WTC11 (cell line): ENCODE measurements around the gene TNIP2. TPM values are rescaled to one million over a fixed set of nuclear protein-coding genes. Genes with fewer than 3 reads are reported as not detected.

Source experiments
- ATAC-seq: fragments of 200-7000 bp; cut with Tn5 transposase; 2 replicates; pipeline ENCODE4 v1.10.0; 2021; ENCODE audit warnings: mild to moderate bottlenecking, moderate library complexity
- CTCF ChIA-PET: fragments of 300-600 bp; sonication (Branson Sonifier 250); formaldehyde crosslinking; loops from one replicate; lab custom pipeline; 2021; ENCODE audit warnings: antibody characterized with exemption; lab: Charles Lee
- POLR2A ChIA-PET: fragments of 350-600 bp; sonication (Branson Sonifier 250); formaldehyde crosslinking; loops from one replicate; lab custom pipeline; 2021; ENCODE audit warnings: antibody characterized with exemption; lab: Charles Lee
- DNase-seq: peaks from one replicate; pipeline ENCODE4 v3.0.0; 2021; ENCODE audit warnings: low spot score
- H3K27ac Mint-ChIP-seq: 2 replicates; pipeline ENCODE4 v1.8.0; 2021; ENCODE audit warnings: mixed read lengths
- H3K27me3 Mint-ChIP-seq: 2 replicates; pipeline ENCODE4 v1.8.0; 2021; ENCODE audit warnings: low read depth, mild to moderate bottlenecking, moderate library complexity, mixed read lengths
- H3K36me3 Mint-ChIP-seq: 2 replicates; pipeline ENCODE4 v1.8.0; 2021; ENCODE audit warnings: mixed read lengths
- H3K4me1 Mint-ChIP-seq: 2 replicates; pipeline ENCODE4 v1.8.0; 2022; ENCODE audit warnings: mixed read lengths
- H3K4me3 Mint-ChIP-seq: 2 replicates; pipeline ENCODE4 v1.8.0; 2021; ENCODE audit warnings: mild to moderate bottlenecking, moderate library complexity, mixed read lengths
- H3K9me3 Mint-ChIP-seq: 2 replicates; pipeline ENCODE4 v1.8.0; 2021; ENCODE audit warnings: mixed read lengths
- CREB1 ChIP-seq: sonication (generic); formaldehyde crosslinking; IDR thresholded peaks from 2 replicates; pipeline ENCODE4 v1.8.0; 2023; ENCODE audit warnings: mild to moderate bottlenecking, missing genetic modification reagents
- CREM ChIP-seq: sonication (generic); formaldehyde crosslinking; IDR thresholded peaks from 2 replicates; pipeline ENCODE4 v1.8.1; 2022; ENCODE audit warnings: mild to moderate bottlenecking, missing genetic modification reagents, moderate library complexity
- EMX1 ChIP-seq: fragments of 250-450 bp; sonication (Bioruptor Pico); IDR thresholded peaks from 2 replicates; pipeline ENCODE4 v1.8.0; 2021; ENCODE audit warnings: mild to moderate bottlenecking
- ERG ChIP-seq: fragments of 250-450 bp; sonication (Bioruptor Pico); IDR thresholded peaks from 2 replicates; pipeline ENCODE4 v1.8.0; 2021; ENCODE audit warnings: mild to moderate bottlenecking
- FOXP1 ChIP-seq: sonication (generic); formaldehyde crosslinking; IDR thresholded peaks from 2 replicates; pipeline ENCODE4 v1.8.0; 2022; ENCODE audit warnings: missing genetic modification reagents, mild to moderate bottlenecking, moderate library complexity, borderline replicate concordance
- GABPB1 ChIP-seq: sonication (generic); formaldehyde crosslinking; IDR thresholded peaks from 2 replicates; pipeline ENCODE4 v1.8.1; 2023; ENCODE audit warnings: mild to moderate bottlenecking, missing genetic modification reagents
- GTF2I ChIP-seq: fragments of 250-450 bp; sonication (Bioruptor Pico); conservative IDR thresholded peaks from 2 replicates; pipeline ENCODE4 v1.4.0; 2021; ENCODE audit warnings: mild to moderate bottlenecking
- IRF1 ChIP-seq: sonication (generic); formaldehyde crosslinking; IDR thresholded peaks from 2 replicates; pipeline ENCODE4 v1.8.0; 2023; ENCODE audit warnings: missing genetic modification reagents
- IRF2 ChIP-seq: sonication (generic); formaldehyde crosslinking; IDR thresholded peaks from 2 replicates; pipeline ENCODE4 v1.8.0; 2022; ENCODE audit warnings: low read depth, missing genetic modification reagents, borderline replicate concordance
- KAT7 ChIP-seq: sonication (generic); formaldehyde crosslinking; IDR thresholded peaks from 2 replicates; pipeline ENCODE4 v1.8.1; 2023; ENCODE audit warnings: missing genetic modification reagents, mild to moderate bottlenecking, borderline replicate concordance
- NFYB ChIP-seq: sonication (generic); formaldehyde crosslinking; conservative IDR thresholded peaks from 2 replicates; pipeline ENCODE4 v1.8.0; 2022; ENCODE audit warnings: low read depth, missing genetic modification reagents
- NR1H2 ChIP-seq: sonication (generic); formaldehyde crosslinking; IDR thresholded peaks from 2 replicates; pipeline ENCODE4 v1.9.0; 2021; ENCODE audit warnings: mild to moderate bottlenecking, moderate library complexity, missing genetic modification reagents
- NR2C2 ChIP-seq: sonication (generic); formaldehyde crosslinking; IDR thresholded peaks from 2 replicates; pipeline ENCODE4 v1.8.0; 2022; ENCODE audit warnings: mild to moderate bottlenecking, missing genetic modification reagents
- OVOL2 ChIP-seq: fragments of 250-450 bp; sonication (Bioruptor Pico); IDR thresholded peaks from 2 replicates; pipeline ENCODE4 v1.9.0; 2021; ENCODE audit warnings: mild to moderate bottlenecking, borderline replicate concordance
- PRRX2 ChIP-seq: fragments of 250-450 bp; sonication (Bioruptor Pico); IDR thresholded peaks from 2 replicates; pipeline ENCODE4 v1.8.0; 2021; ENCODE audit warnings: mild to moderate bottlenecking
- RELA ChIP-seq: sonication (generic); formaldehyde crosslinking; IDR thresholded peaks from 2 replicates; pipeline ENCODE4 v1.8.1; 2022; ENCODE audit warnings: missing genetic modification reagents, mild to moderate bottlenecking, borderline replicate concordance
- SP1 ChIP-seq: sonication (generic); formaldehyde crosslinking; conservative IDR thresholded peaks from 2 replicates; pipeline ENCODE4 v1.8.1; 2022; ENCODE audit warnings: missing genetic modification reagents
- STAT6 ChIP-seq: sonication (generic); formaldehyde crosslinking; conservative IDR thresholded peaks from 2 replicates; pipeline ENCODE4 v1.8.1; 2023; ENCODE audit warnings: mild to moderate bottlenecking, low read depth, missing genetic modification reagents, moderate library complexity
- TEAD1 ChIP-seq: sonication (generic); formaldehyde crosslinking; IDR thresholded peaks from 2 replicates; pipeline ENCODE4 v1.8.0; 2022; ENCODE audit warnings: mild to moderate bottlenecking, missing genetic modification reagents
- ZMAT4 ChIP-seq: fragments of 250-450 bp; sonication (Bioruptor Pico); IDR thresholded peaks from 2 replicates; pipeline ENCODE4 v1.9.0; 2021; ENCODE audit warnings: mild to moderate bottlenecking
- ZNF138 ChIP-seq: sonication (generic); formaldehyde crosslinking; conservative IDR thresholded peaks from 2 replicates; pipeline ENCODE4 v1.8.1; 2022; ENCODE audit warnings: mild to moderate bottlenecking, moderate library complexity, missing genetic modification reagents
- ZNF232 ChIP-seq: sonication (generic); formaldehyde crosslinking; IDR thresholded peaks from 2 replicates; pipeline ENCODE4 v1.8.0; 2022; ENCODE audit warnings: mild to moderate bottlenecking, missing genetic modification reagents
- ZNF396 ChIP-seq: fragments of 250-450 bp; sonication (Bioruptor Pico); IDR thresholded peaks from 2 replicates; pipeline ENCODE4 v1.8.0; 2021; ENCODE audit warnings: mild to moderate bottlenecking, moderate library complexity, borderline replicate concordance
- ZNF416 ChIP-seq: fragments of 250-450 bp; sonication (Bioruptor Pico); IDR thresholded peaks from 2 replicates; pipeline ENCODE4 v1.9.0; 2021; ENCODE audit warnings: mild to moderate bottlenecking, inconsistent platforms
- ZNF671 ChIP-seq: fragments of 250-450 bp; sonication (Bioruptor Pico); IDR thresholded peaks from 2 replicates; pipeline ENCODE4 v1.8.0; 2021; ENCODE audit warnings: mild to moderate bottlenecking
- total RNA-seq: library from RNA; stranded (reverse); gene quantifications from 3 replicates; pipeline ENCODE4 v1.2.3, GENCODE V29; 2021
- TF ChIP-seq, protein P1 (sequence below): fragments of 250-450 bp; sonication (Bioruptor Pico); conservative IDR thresholded peaks from 2 replicates; pipeline ENCODE4 v1.9.0; 2021; ENCODE audit warnings: mild to moderate bottlenecking
- TF ChIP-seq, protein P2 (sequence below): sonication (generic); formaldehyde crosslinking; conservative IDR thresholded peaks from 2 replicates; pipeline ENCODE4 v1.8.1; 2022; ENCODE audit warnings: mild to moderate bottlenecking, missing genetic modification reagents
- TF ChIP-seq, protein P3 (sequence below): sonication (generic); formaldehyde crosslinking; IDR thresholded peaks from 2 replicates; pipeline ENCODE4 v1.8.1; 2022; ENCODE audit warnings: missing genetic modification reagents, borderline replicate concordance

The TNIP2 gene
- total RNA-seq, 1 experiment from 2014 or later: 44.4 TPM

- H3K4me1 Mint-ChIP-seq: no peaks in the 10 kb centered on the region
- H3K36me3 Mint-ChIP-seq: peaks cover 36% of the 10 kb centered on the region
- DNase-seq (no peak), ATAC-seq (no peak)
- TF ChIP-seq ZNF416 (CRISPR knock-in tag): no peak
- TF ChIP-seq EMX1 (CRISPR knock-in tag): no peak
- no peak for TF ChIP-seq SP1 (CRISPR knock-in tag)
- TF ChIP-seq OVOL2 (CRISPR knock-in tag): no peak
- TF ChIP-seq RELA (CRISPR knock-in tag): no peak
- TF ChIP-seq ZNF138 (CRISPR knock-in tag): no peak
- TF ChIP-seq GABPB1: no peak
- TF ChIP-seq, protein P1, sequence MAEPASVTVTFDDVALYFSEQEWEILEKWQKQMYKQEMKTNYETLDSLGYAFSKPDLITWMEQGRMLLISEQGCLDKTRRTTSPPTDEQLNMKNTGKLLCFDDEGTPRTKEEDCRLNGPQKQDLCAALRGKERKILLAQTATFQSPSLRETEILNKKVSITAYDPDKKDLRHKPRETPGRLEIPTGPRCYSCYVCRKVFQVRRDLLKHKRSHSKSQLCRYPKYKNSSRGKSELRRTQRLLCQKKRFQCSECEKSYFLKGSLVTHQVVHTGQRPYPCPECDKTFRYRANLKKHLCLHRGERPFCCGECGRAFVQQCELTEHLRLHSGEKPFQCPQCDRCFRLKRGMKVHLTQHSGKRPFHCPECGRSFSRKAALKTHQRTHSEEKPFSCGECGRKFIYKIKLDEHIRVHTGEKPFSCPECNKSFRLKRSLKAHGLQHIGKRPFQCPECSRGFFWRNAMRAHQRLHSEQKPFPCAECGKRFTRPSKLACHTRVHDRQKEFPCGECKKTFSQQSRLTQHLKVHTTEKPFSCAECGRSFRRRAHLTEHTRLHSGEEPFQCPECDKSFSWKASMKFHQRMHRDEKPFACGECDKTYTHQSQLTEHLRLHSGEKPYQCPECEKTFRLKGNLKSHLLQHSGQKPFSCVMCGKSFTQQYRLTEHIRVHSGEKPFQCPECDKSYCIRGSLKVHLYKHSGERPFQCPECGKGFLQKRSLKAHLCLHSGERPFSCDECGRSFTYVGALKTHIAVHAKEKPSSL (CRISPR knock-in tag): no peak
- TF ChIP-seq, protein P2, sequence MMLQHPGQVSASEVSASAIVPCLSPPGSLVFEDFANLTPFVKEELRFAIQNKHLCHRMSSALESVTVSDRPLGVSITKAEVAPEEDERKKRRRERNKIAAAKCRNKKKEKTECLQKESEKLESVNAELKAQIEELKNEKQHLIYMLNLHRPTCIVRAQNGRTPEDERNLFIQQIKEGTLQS (CRISPR knock-in tag): no peak
- no peak for TF ChIP-seq NFYB (CRISPR knock-in tag)
- TF ChIP-seq NR1H2: no peak
- TF ChIP-seq, protein P3, sequence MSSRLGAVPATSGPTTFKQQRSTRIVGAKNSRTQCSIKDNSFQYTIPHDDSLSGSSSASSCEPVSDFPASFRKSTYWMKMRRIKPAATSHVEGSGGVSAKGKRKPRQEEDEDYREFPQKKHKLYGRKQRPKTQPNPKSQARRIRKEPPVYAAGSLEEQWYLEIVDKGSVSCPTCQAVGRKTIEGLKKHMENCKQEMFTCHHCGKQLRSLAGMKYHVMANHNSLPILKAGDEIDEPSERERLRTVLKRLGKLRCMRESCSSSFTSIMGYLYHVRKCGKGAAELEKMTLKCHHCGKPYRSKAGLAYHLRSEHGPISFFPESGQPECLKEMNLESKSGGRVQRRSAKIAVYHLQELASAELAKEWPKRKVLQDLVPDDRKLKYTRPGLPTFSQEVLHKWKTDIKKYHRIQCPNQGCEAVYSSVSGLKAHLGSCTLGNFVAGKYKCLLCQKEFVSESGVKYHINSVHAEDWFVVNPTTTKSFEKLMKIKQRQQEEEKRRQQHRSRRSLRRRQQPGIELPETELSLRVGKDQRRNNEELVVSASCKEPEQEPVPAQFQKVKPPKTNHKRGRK (CRISPR knock-in tag): no peak
- no peak for TF ChIP-seq FOXP1 (CRISPR knock-in tag)
- no peak for TF ChIP-seq NR2C2 (CRISPR knock-in tag)
- no peak for TF ChIP-seq PRRX2 (CRISPR knock-in tag)
- no peak for TF ChIP-seq ZNF232
- peak overlapping the region; percentile 15; the same call in 1 of the 2 replicates for H3K27ac Mint-ChIP-seq
- H3K9me3 Mint-ChIP-seq: no peaks in the 10 kb centered on the region
- ChIA-PET POLR2A (no interaction called here), CTCF (no interaction called here)
- no peak overlapping the region for H3K4me3 Mint-ChIP-seq
- no peaks in the 10 kb centered on the region for H3K27me3 Mint-ChIP-seq
Observed at GRCh38 chr4:2722033-2722432, 34.1 kb downstream of the TNIP2 start.

GRCh38 chr4:2721586-2721985, 34.5 kb downstream of the TNIP2 start:
- ATAC-seq: no peak
- H3K4me1 Mint-ChIP-seq: no peaks in the 10 kb centered on the region
- no peak overlapping the region for H3K27ac Mint-ChIP-seq
- no peaks in the 10 kb centered on the region for H3K27me3 Mint-ChIP-seq
- H3K36me3 Mint-ChIP-seq: peaks cover 36% of the 10 kb centered on the region
- no peak overlapping the region for H3K4me3 Mint-ChIP-seq
- DNase-seq: no peak
- no peaks in the 10 kb centered on the region for H3K9me3 Mint-ChIP-seq
- ChIA-PET CTCF (interaction anchor here (0.6 kb wide), 1 partner anchor 23 kb away, joined by 3 read pairs; no protein-coding TSS in a partner anchor), POLR2A (no interaction called here)
- no peak for TF ChIP-seq NFYB (CRISPR knock-in tag)
- TF ChIP-seq ZMAT4 (CRISPR knock-in tag): no peak
- no peak for TF ChIP-seq NR1H2
- no peak for TF ChIP-seq STAT6 (CRISPR knock-in tag)
- no peak for TF ChIP-seq OVOL2 (CRISPR knock-in tag)
- TF ChIP-seq EMX1 (CRISPR knock-in tag): no peak
- TF ChIP-seq CREB1 (CRISPR knock-in tag): no peak
- no peak for TF ChIP-seq ZNF396 (CRISPR knock-in tag)
- TF ChIP-seq IRF1 (CRISPR knock-in tag): no peak
- no peak for TF ChIP-seq GTF2I (CRISPR knock-in tag)
- no peak for TF ChIP-seq IRF2 (CRISPR knock-in tag)
- TF ChIP-seq ZNF671 (CRISPR knock-in tag): no peak
- no peak for TF ChIP-seq KAT7 (CRISPR knock-in tag)
- no peak for TF ChIP-seq TEAD1 (CRISPR knock-in tag)
- no peak for TF ChIP-seq ERG (CRISPR knock-in tag)
- no peak for TF ChIP-seq CREM (CRISPR knock-in tag)
